Measurements from ENCODE around the gene ZFHX3. TPM values are rescaled to one million over a fixed set of nuclear protein-coding genes. Genes with fewer than 3 reads are reported as not detected.
A peak's percentile ranks its signal among the peaks of the same experiment; 100 is the strongest.

Gene ZFHX3
- total RNA-seq, 4 donors from 2014 or later = 36.3 to 44.0 (median 38.1) TPM

GRCh38 chr16:73054125-73054484, 6.2 kb upstream of the ZFHX3 start:
- no peak overlapping the region for H3K4me3 ChIP-seq
- peak overlapping the region; percentile 69 to 99 (median 94) for H3K27ac ChIP-seq
- H3K9me3 ChIP-seq = no peaks in the 10 kb centered on the region
- 33% methylated on average over 10 of the region's 10 CpGs for WGBS, 2 donors
- H3K27me3 ChIP-seq = no peaks in the 10 kb centered on the region
- peaks cover 0 to 70% (median 33%) of the 10 kb centered on the region in 4 donors for H3K4me1 ChIP-seq
- H3K36me3 ChIP-seq = no peaks in the 10 kb centered on the region
- TF ChIP-seq EP300 (IDR thresholded peaks at IDR 0.05) = no peak
- no peak for TF ChIP-seq CTCF (IDR thresholded peaks at IDR 0.05)
- no peak for TF ChIP-seq POLR2A (IDR thresholded peaks at IDR 0.05)
- DNase-seq (ENCODE audit: low spot score in 2 of 2) = no peak

- Histone ChIP-seq H3K27ac (peak overlapping the region; percentile 69 to 99 (median 94)), H3K9me3 (no peaks in the 10 kb centered on the region), H3K27me3 (no peaks in the 10 kb centered on the region), H3K4me1 (peaks cover 0 to 76% (median 38%) of the 10 kb centered on the region in 4 donors), H3K4me3 (peak overlapping the region in 1 of 4 donors; percentile 16), H3K36me3 (no peaks in the 10 kb centered on the region)
- WGBS, 2 donors = 42 to 45% methylated on average over 16 of the region's 16 CpGs
- TF ChIP-seq POLR2A (IDR thresholded peaks at IDR 0.05) (peak in 1 of 2 donors; percentile 28), EP300 (IDR thresholded peaks at IDR 0.05) (no peak)
- DNase-seq (ENCODE audit: low spot score in 2 of 2) = no peak
These were observed 5.6 kb upstream of the ZFHX3 start for GRCh38 chr16:73053364-73054124.

- 49 to 57% methylated on average over 4 of the region's 4 CpGs for WGBS, 2 donors
- no peak for DNase-seq (ENCODE audit: low spot score in 2 of 2)
These were observed 5.1 kb upstream of the ZFHX3 start for GRCh38 chr16:73053038-73053363.

GRCh38 chr16:73052576-73052975, 4.6 kb upstream of the ZFHX3 start:
- DNase-seq (ENCODE audit: low spot score in 2 of 2) = no peak
- no peak for TF ChIP-seq EP300 (IDR thresholded peaks at IDR 0.05)
- no peak for TF ChIP-seq CTCF (IDR thresholded peaks at IDR 0.05)
- TF ChIP-seq POLR2A (IDR thresholded peaks at IDR 0.05) = no peak
- Histone ChIP-seq H3K4me1 (peaks cover 0 to 79% (median 40%) of the 10 kb centered on the region in 4 donors), H3K9me3 (no peaks in the 10 kb centered on the region), H3K27me3 (no peaks in the 10 kb centered on the region), H3K36me3 (no peaks in the 10 kb centered on the region), H3K27ac (peak overlapping the region; percentile 69 to 99 (median 94)), H3K4me3 (no peak overlapping the region)
- 70 to 71% methylated on average over 9 of the region's 9 CpGs for WGBS, 2 donors

More at GRCh38 chr16:73053038-73053363, 5.1 kb upstream of the ZFHX3 start:
- no peak overlapping the region for H3K4me3 ChIP-seq
- H3K9me3 ChIP-seq = no peaks in the 10 kb centered on the region
- peak overlapping the region; percentile 69 to 99 (median 94) for H3K27ac ChIP-seq
- H3K36me3 ChIP-seq = no peaks in the 10 kb centered on the region
- TF ChIP-seq EP300 (IDR thresholded peaks at IDR 0.05) (no peak), POLR2A (IDR thresholded peaks at IDR 0.05) (no peak), CTCF (IDR thresholded peaks at IDR 0.05) (no peak)
- no peaks in the 10 kb centered on the region for H3K27me3 ChIP-seq
- H3K4me1 ChIP-seq = peaks cover 0 to 78% (median 40%) of the 10 kb centered on the region in 4 donors

GRCh38 chr16:73051961-73052360, 4.0 kb upstream of the ZFHX3 start:
- no peak for TF ChIP-seq POLR2A (IDR thresholded peaks at IDR 0.05)
- TF ChIP-seq CTCF (IDR thresholded peaks at IDR 0.05) = no peak
- TF ChIP-seq EP300 (IDR thresholded peaks at IDR 0.05) = no peak
- DNase-seq (ENCODE audit: low spot score in 2 of 2) = no peak
- Histone ChIP-seq H3K4me3 (no peak overlapping the region), H3K9me3 (no peaks in the 10 kb centered on the region), H3K27ac (peak overlapping the region; percentile 40 to 99 (median 83)), H3K36me3 (no peaks in the 10 kb centered on the region), H3K27me3 (no peaks in the 10 kb centered on the region), H3K4me1 (peaks cover 0 to 85% (median 43%) of the 10 kb centered on the region in 4 donors)
- WGBS, 2 donors = 86% methylated on average over 9 of the region's 9 CpGs

Data from tibial nerve (tissue), 4 donors.